Neural cell (in vitro differentiated cells): ENCODE measurements around the gene BNC2. TPM values are rescaled to one million over a fixed set of nuclear protein-coding genes. Genes with fewer than 3 reads are reported as not detected.

Experiments used
- H2AFZ ChIP-seq: fragments of 200-600, 300-800 bp; sonication (generic), shearing (Covaris generic); 2 replicates; pipeline ENCODE4 v1.6.0; 2014; ENCODE audit warnings: low read depth, mild to moderate bottlenecking, antibody characterized with exemption, low read length, moderate library complexity
- H3F3A ChIP-seq: fragments of 200-600 bp; shearing (Covaris generic); 2 replicates; pipeline ENCODE4 v1.6.1; 2016; ENCODE audit warnings: mild to moderate bottlenecking, moderate library complexity, mixed read lengths, antibody characterized with exemption, low read length; ENCODE audit not compliant: insufficient read depth, poor library complexity, severe bottlenecking
- H3K27ac ChIP-seq: fragments of 200-600, 300-800 bp; sonication (generic), shearing (Covaris generic); 2 replicates; pipeline ENCODE4 v1.5.1; 2014; ENCODE audit warnings: mild to moderate bottlenecking, low read length, moderate library complexity
- H3K27me3 ChIP-seq: fragments of 300-800, 200-600 bp; sonication (generic), shearing (Covaris generic); 2 replicates; pipeline ENCODE4 v1.6.0; 2014; ENCODE audit warnings: mild to moderate bottlenecking, low read depth, low read length, moderate library complexity; ENCODE audit not compliant: insufficient read depth
- H3K36me3 ChIP-seq: fragments of 300-800, 200-600 bp; sonication (generic), shearing (Covaris generic); 2 replicates; pipeline ENCODE4 v1.5.1; 2014; ENCODE audit warnings: mild to moderate bottlenecking, antibody characterized with exemption, low read length, moderate library complexity; ENCODE audit not compliant: insufficient read depth
- H3K4me2 ChIP-seq: fragments of 300-800, 200-600 bp; sonication (generic), shearing (Covaris generic); 2 replicates; pipeline ENCODE4 v1.6.0; 2014; ENCODE audit warnings: mild to moderate bottlenecking, low read length
- H3K4me3 ChIP-seq: fragments of 300-800, 200-600 bp; sonication (generic), shearing (Covaris generic); 2 replicates; pipeline ENCODE4 v1.5.1; 2014; ENCODE audit warnings: mild to moderate bottlenecking, low read length, moderate library complexity
- H3K79me2 ChIP-seq: fragments of 200-600 bp; shearing (Covaris generic); replicated peaks from 2 replicates; pipeline ENCODE4 v1.6.0; 2014; ENCODE audit warnings: mild to moderate bottlenecking, low read length, moderate library complexity; ENCODE audit not compliant: insufficient read depth
- H3K9ac ChIP-seq: fragments of 300-800, 200-600 bp; sonication (generic), shearing (Covaris generic); 2 replicates; pipeline ENCODE4 v1.6.1; 2016; ENCODE audit warnings: mild to moderate bottlenecking, low read length, mixed read lengths
- H3K9me2 ChIP-seq: fragments of 200-600 bp; shearing (Covaris generic); 2 replicates; pipeline ENCODE4 v1.6.1; 2016; ENCODE audit warnings: mild to moderate bottlenecking, low read length, mixed read lengths; ENCODE audit not compliant: insufficient read depth
- H3K9me3 ChIP-seq: fragments of 200-600, 300-800 bp; sonication (generic), shearing (Covaris generic); 2 replicates; pipeline ENCODE4 v1.6.1; 2016; ENCODE audit warnings: mild to moderate bottlenecking, mixed run types, low read length, moderate library complexity, mixed read lengths
- H4K20me1 ChIP-seq: fragments of 200-600 bp; shearing (Covaris generic); 2 replicates; pipeline ENCODE4 v1.6.1; 2016; ENCODE audit warnings: mild to moderate bottlenecking, mixed run types; ENCODE audit not compliant: insufficient read depth
- CTCF ChIP-seq: fragments of 450-650 bp; IDR thresholded peaks from 2 replicates; pipeline ENCODE4 v1.5.1; 2014; ENCODE audit warnings: antibody characterized with exemption, mild to moderate bottlenecking, moderate library complexity; ENCODE audit not compliant: poor library complexity, severe bottlenecking
- EP300 ChIP-seq: fragments of 450-650 bp; conservative IDR thresholded peaks from 2 replicates; pipeline ENCODE4 v1.6.1; 2014; ENCODE audit warnings: antibody characterized with exemption, mild to moderate bottlenecking, moderate library complexity; ENCODE audit not compliant: poor library complexity, severe bottlenecking
- EZH2 ChIP-seq: fragments of 200-600, 300-800 bp; shearing (Covaris generic), sonication (generic); IDR thresholded peaks from 2 replicates; pipeline ENCODE4 v1.6.1; 2014; ENCODE audit warnings: antibody characterized with exemption, low read length, borderline replicate concordance, mild to moderate bottlenecking; ENCODE audit not compliant: insufficient read depth, poor library complexity, severe bottlenecking
- MXI1 ChIP-seq: fragments of 450-650 bp; conservative IDR thresholded peaks from 2 replicates; pipeline ENCODE4 v1.6.1; 2014; ENCODE audit warnings: antibody characterized with exemption, mild to moderate bottlenecking; ENCODE audit not compliant: poor library complexity, severe bottlenecking
- POLR2AphosphoS5 ChIP-seq: IDR thresholded peaks from 2 replicates; pipeline ENCODE4 v1.6.1; 2012
- RAD21 ChIP-seq: fragments of 450-650 bp; conservative IDR thresholded peaks from 2 replicates; pipeline ENCODE4 v1.6.1; 2014; ENCODE audit warnings: antibody characterized with exemption, mild to moderate bottlenecking, moderate library complexity
- REST ChIP-seq: IDR thresholded peaks from 2 replicates; pipeline ENCODE4 v1.6.1; 2012; ENCODE audit warnings: borderline replicate concordance
- SMC3 ChIP-seq: fragments of 450-650 bp; conservative IDR thresholded peaks from 2 replicates; pipeline ENCODE4 v1.6.1; 2014; ENCODE audit warnings: antibody characterized with exemption, mild to moderate bottlenecking, moderate library complexity; ENCODE audit not compliant: poor library complexity
- TAF1 ChIP-seq: IDR thresholded peaks from 2 replicates; pipeline ENCODE4 v1.6.1; 2012; ENCODE audit warnings: low read depth
- polyA plus RNA-seq: library from polyadenylated mRNA; depleted of rRNA; stranded (reverse); fragments of >200 nt; gene quantifications from 2 replicates; pipeline ENCODE4 v1.2.3, GENCODE V29; 2014

The BNC2 gene
- polyA plus RNA-seq, 1 donor from 2014 or later, result 1.3 TPM

GRCh38 chr9:16809912-16810610 is 60.4 kb downstream of the BNC2 start:
- H4K20me1 ChIP-seq, result no peaks in the 10 kb centered on the region
- no peak for TF ChIP-seq CTCF
- no peak for TF ChIP-seq TAF1
- TF ChIP-seq REST, result no peak
- no peak for TF ChIP-seq EP300
- no peak for TF ChIP-seq SMC3
- TF ChIP-seq MXI1, result no peak
- no peak for TF ChIP-seq EZH2
- TF ChIP-seq RAD21, result no peak
- TF ChIP-seq POLR2AphosphoS5, result no peak
- no peak overlapping the region for H3K9ac ChIP-seq
- no peak overlapping the region for H3K27ac ChIP-seq
- H3K9me2 ChIP-seq, result no peaks in the 10 kb centered on the region
- H2AFZ ChIP-seq, result no peak overlapping the region
- H3K9me3 ChIP-seq, result no peaks in the 10 kb centered on the region
- no peaks in the 10 kb centered on the region for H3K27me3 ChIP-seq
- H3F3A ChIP-seq, result no peaks in the 10 kb centered on the region
- no peaks in the 10 kb centered on the region for H3K79me2 ChIP-seq
- H3K4me2 ChIP-seq, result no peak overlapping the region
- H3K36me3 ChIP-seq, result no peaks in the 10 kb centered on the region
- no peak overlapping the region for H3K4me3 ChIP-seq

- H3K36me3 ChIP-seq, result no peaks in the 10 kb centered on the region
- H3K4me3 ChIP-seq, result no peak overlapping the region
- H2AFZ ChIP-seq, result no peak overlapping the region
- H3K9me3 ChIP-seq, result no peaks in the 10 kb centered on the region
- no peaks in the 10 kb centered on the region for H4K20me1 ChIP-seq
- no peaks in the 10 kb centered on the region for H3F3A ChIP-seq
- no peak overlapping the region for H3K4me2 ChIP-seq
- TF ChIP-seq POLR2AphosphoS5, result no peak
- TF ChIP-seq TAF1, result no peak
- no peak for TF ChIP-seq EZH2
- no peak for TF ChIP-seq REST
- TF ChIP-seq CTCF, result no peak
- no peak for TF ChIP-seq SMC3
- no peak for TF ChIP-seq EP300
- no peak for TF ChIP-seq RAD21
- no peak for TF ChIP-seq MXI1
- H3K9me2 ChIP-seq, result no peaks in the 10 kb centered on the region
- no peak overlapping the region for H3K27ac ChIP-seq
- H3K9ac ChIP-seq, result no peak overlapping the region
- H3K27me3 ChIP-seq, result no peaks in the 10 kb centered on the region
- no peaks in the 10 kb centered on the region for H3K79me2 ChIP-seq
Observed at GRCh38 chr9:16806674-16807073, 63.8 kb downstream of the BNC2 start.
